GM18867 (cell line): ENCODE results near the gene CSTF3.
"Not testable (repeated sequence)": the region's sequence is repeated elsewhere in the genome, so short reads cannot be mapped to it uniquely, and the experiment has no call there.

Source experiments
- ATAC-seq: cut with Tn5 transposase; IDR thresholded peaks from one replicate; pipeline ENCODE4 v1.9.1; 2021; ENCODE audit warnings: mild to moderate bottlenecking, moderate library complexity; ENCODE audit not compliant: unreplicated experiment

Gene CSTF3

GRCh38 chr11:33094157-33094556 is 67.1 kb downstream of the CSTF3 start:
- ATAC-seq, result no peak

GRCh38 chr11:33089776-33090175 is 71.5 kb downstream of the CSTF3 start:
- ATAC-seq, result no peak

DNA sequence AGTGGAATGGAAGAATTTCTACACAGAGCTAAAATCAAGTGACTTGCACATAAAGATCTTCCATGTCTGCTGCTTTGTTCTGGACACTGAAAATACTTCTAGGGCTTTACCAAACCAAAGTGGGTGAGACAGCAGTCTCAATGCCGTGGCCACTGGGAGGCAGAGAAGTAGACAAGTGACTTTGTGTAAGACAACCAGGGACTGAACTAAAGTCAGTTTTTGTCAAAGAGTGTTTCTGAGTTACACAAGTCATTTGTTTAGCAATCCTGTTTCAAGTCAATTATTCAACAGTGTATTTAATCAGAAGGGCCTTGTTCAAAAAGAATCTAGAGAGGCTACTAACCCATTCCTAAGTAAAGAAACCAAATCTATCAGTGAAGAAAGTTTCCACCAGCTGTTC is 75.3 kb downstream of the CSTF3 start:
- ATAC-seq, result no peak

GRCh38 chr11:33083918-33084317 is 77.4 kb downstream of the CSTF3 start:
- ATAC-seq, result no peak

DNA sequence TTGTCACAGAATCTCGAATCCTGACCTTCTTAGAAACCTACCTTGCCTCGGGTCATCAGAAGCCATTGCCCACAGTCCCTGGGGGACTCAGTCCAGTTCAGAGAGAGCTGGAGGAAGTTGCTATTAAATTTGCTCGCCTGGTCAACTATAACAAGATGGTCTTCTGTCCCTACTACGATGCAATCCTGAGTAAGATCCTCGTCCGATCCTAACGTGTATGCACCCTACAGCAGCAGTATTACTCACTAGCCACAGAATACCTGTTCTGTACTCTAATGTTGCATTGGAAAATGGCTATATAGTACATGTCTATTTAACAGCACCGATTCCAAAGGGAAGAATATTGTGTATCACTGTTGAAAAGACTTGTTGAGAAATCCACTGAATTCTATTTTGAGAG is 88.8 kb downstream of the CSTF3 start:
- no peak for ATAC-seq

- ATAC-seq, result no peak
Measured at GRCh38 chr11:33068611-33069340, 92.5 kb downstream of the CSTF3 start.

GRCh38 chr11:33067294-33067693 is 94.0 kb downstream of the CSTF3 start:
- ATAC-seq, result no peak

GRCh38 chr11:33065445-33066178 is 95.7 kb downstream of the CSTF3 start:
- ATAC-seq, result peak; percentile 63

DNA sequence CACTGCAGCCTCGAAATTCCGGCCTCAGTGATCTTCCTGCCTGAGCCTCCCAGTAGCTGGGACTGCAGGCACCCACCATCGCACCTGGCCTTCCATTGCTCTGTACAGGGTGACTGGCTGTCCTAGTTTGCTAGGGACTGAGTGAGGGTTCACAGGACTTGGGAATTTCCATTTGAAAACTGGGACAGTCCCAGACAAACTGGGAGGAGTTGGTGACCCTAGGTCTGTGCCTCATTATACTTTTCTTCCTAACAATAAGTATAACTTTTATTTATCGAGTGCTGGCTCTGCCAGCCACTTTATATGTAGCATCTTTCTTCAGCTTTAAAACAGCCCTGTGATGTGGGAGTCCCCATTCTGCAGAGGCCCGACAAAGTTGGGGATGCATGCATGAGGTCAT is 96.4 kb downstream of the CSTF3 start:
- no peak for ATAC-seq

DNA sequence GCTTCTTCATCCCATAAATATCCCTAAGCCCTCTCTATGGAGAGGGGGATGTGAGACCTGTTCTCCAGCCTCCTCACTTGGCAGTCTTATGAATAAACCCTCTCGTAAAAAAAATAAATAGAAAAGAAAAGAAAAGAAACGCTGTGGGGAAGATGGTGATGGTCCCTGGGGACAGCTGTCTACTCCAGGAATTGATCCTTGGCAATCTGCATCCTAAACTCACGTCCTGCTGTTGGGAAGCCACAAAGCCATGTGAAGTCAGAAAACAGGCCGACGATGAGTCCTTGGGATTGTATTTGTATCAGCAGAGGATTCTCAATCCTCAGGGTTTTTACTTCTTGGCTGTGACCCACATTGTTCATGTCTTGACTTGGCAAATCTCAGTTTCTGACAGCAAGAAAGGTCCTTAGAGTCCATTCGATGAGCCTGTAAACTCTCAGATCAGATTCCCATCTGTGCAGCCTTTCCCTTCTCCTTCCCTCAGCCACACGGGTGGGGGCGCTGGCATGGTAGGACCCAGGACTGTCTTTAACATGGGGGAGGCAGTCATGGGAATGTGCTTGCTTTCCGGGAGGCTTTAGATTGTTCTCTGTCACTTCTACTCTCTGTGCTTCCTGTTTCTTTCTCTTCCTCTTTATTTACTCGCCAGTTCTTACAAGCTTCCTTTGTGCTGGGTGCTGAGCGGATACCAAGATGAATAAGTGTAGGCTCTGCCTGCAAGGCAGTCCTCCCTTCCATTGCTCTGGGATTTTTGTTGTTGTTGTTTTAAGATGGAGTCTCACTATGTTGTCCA is 97.1 kb downstream of the CSTF3 start:
- ATAC-seq, result no peak

DNA sequence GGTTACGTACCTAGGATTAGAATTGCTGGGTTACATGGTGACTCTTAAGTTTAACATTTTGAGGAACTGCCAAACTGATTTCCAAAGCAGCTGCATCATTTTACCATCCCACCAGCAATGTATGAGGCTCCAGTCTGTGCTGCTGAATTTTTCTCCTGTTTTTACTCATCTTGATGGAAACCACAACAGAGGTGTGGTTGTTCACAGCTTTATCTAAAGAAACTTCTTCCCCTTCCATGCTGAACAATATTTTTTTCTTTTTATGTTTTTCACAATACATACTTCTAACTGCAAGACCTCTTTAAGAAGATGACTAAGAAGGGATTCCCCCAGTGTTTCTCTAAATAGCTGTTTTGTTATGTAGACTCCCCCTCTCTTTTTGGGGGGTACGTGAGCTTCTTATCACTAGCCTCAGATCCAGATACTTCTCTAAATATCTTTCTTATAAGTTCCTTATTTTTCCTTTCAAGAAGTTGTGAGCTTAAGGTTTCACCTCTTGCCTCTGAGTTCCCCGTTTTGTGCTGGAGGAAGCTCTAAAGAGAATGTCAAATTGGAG is 97.9 kb downstream of the CSTF3 start:
- ATAC-seq, result peak; percentile 46

GRCh38 chr11:33062137-33062536 is 99.1 kb downstream of the CSTF3 start:
- no peak for ATAC-seq

GRCh38 chr11:33060271-33060670 is 101.0 kb downstream of the CSTF3 start:
- no peak for ATAC-seq

- no peak for ATAC-seq
Measured at GRCh38 chr11:33059331-33060007, 101.8 kb downstream of the CSTF3 start.

- no peak for ATAC-seq
Measured at GRCh38 chr11:33057284-33057683, 104.0 kb downstream of the CSTF3 start.

DNA sequence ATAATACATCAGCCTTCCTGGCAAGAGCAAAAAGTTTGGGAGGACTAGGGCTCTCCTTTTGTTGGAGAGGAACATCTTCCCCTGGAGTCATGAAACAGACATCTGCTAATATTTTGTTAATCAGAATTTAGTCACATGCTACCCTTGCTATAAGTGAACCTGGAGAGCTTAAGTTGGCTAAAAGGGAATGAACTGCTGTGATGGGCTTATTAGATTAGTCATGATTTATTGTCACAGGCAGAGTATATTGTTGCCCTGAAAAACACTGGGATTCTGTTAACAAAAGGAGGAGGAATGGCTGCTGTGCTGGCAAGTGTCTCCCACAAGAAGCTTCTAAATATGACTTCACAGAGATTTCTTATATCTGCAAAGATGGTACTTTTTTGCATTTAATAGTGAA is 105.9 kb downstream of the CSTF3 start:
- ATAC-seq, result no peak

DNA sequence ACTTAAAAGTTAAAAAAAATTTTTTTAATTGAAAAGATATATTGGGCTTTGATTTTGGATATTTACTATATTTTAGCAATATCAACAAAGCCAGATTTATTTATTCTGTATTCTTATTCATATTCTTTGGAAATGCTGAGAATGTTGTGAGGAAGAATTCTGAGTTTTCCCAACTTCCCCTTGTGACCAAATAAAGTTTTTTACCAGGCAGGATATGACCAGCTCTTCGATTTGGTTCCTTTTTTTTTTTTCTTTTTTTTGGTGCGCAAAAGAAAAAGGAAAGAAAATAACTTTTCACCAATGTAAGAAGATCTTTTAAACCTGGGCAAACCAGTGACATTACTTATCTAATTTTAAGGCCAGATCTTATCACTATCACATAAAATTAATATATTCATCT is 109.0 kb downstream of the CSTF3 start:
- no peak for ATAC-seq

- ATAC-seq, result not testable (repeated sequence)
Measured at GRCh38 chr11:33049565-33050408, 111.5 kb downstream of the CSTF3 start.

GRCh38 chr11:33048701-33049100 is 112.6 kb downstream of the CSTF3 start:
- ATAC-seq, result not testable (repeated sequence)
